A172 (cell line): ENCODE data around the gene PDE4A. TPM values are rescaled to one million over a fixed set of nuclear protein-coding genes. Genes with fewer than 3 reads are reported as not detected.
"Not testable (repeated sequence)": the region's sequence is repeated elsewhere in the genome, so short reads cannot be mapped to it uniquely, and the experiment has no call there.

Source experiments
- DNase-seq: peaks from one replicate; pipeline ENCODE4 v3.0.0-alpha.2; 2015; ENCODE audit warnings: low spot score
- total RNA-seq: library from RNA; depleted of rRNA; stranded (reverse); fragments of >200 nt; shearing (Covaris generic); gene quantifications from 2 replicates; pipeline ENCODE4 v1.2.3, GENCODE V29; 2014

The PDE4A gene
- total RNA-seq, 1 experiment from 2014 or later, result 1.3 TPM

DNA sequence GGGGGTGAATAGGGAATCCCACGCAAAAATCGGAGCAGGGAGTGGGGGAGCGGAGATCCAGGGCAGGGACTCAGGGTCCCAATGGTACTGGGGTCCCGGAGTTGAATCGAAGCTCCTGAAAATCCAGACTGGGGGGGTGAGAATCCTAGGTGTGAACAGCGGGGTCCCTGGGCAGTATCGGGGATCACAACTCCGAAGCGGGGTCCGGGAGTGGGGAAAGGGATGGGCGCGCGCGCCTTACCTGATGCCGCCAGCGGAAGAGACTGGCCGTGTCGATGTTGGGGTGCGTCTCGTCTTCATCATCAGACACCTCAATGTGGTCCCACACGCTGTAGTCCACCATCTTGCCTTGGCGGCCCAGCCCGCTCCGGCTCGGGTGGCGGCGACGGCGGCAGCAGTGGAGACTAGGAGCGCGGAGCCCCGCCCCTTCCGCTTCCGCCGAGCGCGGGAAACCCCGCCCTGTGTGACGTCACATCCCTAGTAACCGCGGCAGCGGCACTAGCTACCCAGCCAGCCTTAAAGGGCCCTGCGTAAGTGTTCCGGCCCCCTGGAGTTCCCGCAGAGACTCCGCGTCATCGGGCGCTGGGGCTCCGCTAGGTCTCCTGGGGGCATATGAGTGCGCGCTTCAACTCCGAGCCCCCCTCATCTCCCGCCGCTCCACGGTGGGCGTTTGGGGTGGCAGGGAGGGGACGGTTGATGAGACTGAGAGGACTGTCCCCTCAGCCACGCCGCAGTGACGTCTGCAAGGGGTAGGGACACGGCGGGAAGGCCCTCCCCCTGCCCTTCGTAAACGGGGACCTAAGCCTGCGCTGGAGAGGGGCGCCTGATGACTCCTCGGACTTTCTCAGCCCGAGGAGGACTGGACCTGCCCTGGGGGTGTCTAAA is 17.0 kb upstream of the PDE4A start, which contains the start of gene CDC37:
CDC37 (minus strand) TSS at position 406 of the 885 bp plus-strand sequence; CDS start at position 343, 63 bp downstream.
- peak; percentile 96 for DNase-seq

DNA sequence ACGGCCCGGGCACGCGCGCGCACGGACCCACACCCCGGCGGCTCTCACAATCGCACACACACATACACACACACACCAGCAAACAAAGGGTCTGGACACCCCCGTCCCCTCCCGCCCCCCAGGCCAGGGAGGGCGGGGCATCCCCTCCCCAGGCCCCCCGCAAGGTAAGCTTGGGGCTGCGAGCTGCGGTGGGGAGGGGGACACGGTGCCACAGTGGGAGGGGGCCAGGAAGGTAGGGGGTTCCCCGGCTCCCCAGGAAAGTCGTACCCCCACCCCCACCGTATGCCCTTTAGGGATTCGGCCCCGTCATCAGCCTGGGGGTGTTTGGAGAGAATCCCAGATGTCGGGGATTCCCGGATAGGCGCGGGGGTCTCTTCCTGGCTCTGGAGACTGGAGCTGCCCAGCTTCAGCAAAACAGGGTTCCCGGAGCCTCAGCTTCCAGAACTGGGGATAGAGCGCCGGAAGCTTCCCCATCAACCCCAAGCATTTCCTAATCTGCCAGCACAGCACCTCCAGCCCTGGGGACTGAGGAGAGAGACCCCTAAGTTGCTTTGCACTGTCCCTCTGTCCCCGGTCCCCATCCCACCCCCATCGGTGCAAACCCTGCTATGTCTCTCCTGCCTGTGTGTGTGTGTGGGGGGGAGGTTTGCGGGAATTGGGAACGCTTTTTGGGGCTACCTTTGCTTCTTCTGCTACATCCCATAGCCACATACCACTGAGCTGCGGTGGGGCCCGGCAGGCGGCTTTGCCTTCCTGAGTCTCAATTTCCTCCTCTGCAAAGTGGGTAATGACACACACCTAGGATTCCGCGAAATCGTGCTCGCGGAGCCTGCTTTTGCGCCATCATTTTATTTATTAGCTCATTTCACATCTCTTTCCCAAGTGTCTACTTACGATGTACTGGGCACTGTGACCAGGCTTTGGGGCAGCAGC is 15.2 kb upstream of the PDE4A start:
- DNase-seq, result no peak

DNA sequence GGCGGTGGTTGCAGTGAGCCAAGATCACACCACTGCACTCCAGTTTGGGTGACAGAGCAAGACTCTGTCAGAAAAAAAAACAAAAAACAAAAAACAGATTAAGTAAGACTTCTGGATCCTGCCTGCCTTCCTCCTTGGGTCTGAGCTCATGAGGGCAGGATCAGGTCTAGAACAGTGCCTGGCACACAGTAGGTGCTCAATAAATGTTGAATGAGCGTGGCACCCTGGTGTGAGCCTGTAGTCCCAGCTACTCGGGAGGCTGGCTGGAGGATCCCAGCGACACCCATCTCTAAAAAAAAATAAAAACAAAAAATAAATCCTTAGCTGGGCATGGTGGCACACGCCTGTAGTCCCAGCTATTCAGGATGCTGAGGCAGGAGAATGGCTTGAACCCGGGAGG is 14.1 kb upstream of the PDE4A start:
- DNase-seq, result no peak

DNA sequence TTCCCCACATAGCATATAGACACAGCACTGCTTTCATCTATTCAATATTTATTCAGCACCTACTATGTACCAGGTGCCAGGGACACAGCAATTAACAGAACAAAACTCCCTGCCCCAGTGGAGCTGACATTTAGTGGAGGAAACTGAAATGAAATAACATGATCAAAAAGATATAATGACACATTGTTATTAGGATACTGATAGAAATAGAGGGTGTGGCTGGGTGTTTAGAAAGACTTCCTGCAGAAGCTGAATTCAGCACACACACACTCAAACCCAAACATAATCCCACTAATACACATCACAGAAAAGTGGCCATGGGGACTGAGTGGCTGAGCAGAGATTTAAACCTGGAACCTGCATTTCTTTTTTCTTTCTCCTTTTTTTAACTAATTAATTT is 13.2 kb upstream of the PDE4A start:
- DNase-seq, result no peak

DNA sequence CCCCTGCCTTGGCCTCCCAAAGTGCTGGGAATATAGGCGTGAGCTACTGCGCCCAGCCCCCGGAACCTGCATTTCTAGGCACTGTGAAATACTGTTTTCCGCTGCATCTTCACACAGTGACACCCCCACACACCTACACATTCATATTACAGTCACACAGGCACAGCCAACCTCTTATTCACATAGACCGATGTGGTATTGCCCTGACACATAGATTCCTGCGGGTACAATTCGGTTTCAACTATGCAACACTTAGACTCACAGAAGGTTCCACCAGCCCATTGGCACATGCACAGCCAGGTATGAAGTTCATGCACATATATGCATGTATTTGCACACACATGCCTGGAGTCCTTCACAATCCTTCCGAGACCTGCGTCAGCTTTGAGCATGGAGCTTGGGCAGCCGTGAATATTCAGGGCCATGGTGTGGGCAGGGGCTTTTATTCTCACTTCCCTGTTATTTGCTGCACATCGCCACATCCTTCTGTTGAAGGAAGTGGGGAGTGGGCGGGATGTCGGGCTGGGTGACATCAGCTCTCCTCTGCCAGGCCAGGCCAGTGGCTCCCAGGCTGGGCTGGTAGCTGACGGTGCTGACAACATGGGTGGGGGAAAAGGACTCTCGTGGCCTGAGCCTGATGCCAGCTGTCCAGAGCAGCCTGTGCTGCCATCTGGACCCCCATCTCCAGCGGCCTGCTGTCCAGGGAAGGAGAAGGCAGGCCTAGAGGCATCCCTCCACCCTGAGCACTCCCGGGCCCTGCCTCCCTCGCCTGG is 11.6 kb upstream of the PDE4A start:
- DNase-seq, result no peak

DNA sequence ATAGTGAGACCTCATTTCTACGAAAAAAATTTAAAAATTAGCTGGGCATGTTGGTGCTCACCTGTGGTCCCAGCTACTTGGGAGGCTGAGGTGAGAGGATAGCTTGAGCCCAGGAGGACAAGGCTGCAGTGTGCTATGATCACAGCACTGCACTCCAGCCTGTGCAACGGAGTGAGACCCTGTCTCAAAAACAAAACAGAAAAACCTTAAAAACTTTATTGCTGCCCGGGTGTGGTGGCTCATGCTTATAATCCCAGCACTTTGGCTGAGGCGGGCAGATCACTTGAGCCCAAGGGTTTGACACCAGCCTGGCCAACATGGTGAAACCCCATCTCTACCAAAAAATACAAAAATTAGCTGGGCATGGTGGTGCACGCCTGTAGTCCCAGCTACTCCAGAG is 9.1 kb upstream of the PDE4A start:
- DNase-seq, result not testable (repeated sequence)

DNA sequence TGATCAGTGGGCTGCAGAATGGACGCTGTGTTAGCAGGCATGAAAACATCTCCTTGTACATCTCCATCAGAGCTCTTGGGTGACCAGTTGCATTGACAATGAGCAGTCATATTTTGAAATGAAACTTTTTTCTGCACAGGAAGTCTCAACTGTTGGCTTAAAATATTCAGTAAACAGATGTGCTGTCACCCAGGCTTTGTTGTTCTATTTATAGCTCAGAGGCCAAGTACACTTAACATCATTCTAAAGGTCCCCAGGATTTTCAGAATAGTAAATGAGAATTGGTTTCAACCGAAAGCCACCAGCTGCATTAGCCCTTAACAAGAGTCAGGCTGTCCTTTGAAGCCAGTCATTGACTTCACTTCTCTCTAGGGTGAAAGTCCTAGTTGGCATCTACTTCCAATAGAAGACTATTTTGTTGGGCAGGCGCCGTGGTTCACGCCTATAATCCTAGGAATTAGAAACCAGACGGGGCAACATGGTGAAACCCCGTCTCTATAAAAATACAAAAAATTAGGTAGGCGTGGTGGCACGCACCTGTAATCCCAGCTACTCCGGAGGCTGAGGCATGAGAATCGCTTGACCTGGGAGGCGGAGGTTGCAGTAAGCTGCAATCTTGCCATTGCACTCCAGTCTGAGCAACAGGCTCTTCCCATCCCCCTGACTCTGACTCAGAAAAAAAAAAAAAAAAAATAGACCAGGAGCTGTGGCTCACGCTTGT is 7.9 kb upstream of the PDE4A start:
- DNase-seq, result no peak

DNA sequence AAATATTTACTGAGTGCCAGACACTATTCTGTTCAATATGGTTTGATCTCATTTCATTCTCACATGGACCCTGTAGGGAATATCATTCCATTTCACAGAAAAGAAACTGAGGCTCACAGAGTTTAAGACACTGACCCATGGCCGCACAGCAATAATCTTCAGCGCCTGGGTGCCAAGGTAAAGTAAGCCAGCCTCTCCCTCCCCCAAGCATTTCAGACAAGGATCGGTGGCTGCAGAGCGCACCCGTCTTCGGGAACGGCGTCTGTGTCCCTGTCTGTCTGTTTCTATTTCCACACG is 4.3 kb upstream of the PDE4A start:
- no peak for DNase-seq

DNA sequence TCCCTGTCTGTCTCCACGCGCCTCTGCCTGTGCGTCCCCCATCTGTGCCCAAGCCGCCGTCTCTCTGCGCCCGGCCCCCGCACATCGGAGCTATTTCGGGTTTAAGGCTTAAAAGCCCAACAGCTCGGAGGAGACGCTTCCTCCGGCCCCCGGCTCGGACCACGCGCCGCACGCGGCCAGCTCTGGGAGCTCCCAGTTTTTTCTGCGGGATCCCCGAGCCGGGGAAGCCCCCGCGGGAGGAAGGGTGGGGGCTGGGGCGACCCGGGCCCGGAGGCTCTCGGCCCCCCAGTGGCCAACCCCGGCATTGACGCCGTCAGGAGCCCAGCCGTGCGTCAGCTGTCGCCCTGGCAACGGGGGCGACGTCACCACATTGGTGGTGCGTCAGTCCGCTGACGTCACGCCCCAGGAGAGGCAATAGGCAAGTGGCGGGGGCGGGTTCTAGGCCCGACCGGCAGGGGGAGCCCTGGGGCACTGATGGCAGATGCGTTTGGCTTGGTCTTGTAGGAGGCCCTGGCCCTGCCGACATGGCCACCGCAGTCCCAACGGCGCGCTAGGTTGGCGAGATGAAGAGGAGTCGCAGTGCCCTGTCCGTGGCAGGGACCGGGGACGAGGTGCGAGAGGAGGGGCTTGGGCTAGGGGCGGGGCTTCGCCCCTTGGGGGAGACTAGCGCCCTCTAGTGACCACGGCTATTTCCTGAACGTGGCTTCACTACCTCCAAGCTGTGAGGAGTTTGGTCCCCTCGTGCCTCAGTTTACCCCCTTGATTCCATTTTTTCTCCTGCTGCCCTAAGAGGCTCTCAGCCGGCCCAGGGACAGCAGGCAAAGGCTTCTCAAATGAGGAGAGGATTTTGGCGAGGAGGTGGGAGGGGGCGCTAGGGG is 3.7 kb upstream of the PDE4A start:
- DNase-seq, result peak; percentile 82

DNA sequence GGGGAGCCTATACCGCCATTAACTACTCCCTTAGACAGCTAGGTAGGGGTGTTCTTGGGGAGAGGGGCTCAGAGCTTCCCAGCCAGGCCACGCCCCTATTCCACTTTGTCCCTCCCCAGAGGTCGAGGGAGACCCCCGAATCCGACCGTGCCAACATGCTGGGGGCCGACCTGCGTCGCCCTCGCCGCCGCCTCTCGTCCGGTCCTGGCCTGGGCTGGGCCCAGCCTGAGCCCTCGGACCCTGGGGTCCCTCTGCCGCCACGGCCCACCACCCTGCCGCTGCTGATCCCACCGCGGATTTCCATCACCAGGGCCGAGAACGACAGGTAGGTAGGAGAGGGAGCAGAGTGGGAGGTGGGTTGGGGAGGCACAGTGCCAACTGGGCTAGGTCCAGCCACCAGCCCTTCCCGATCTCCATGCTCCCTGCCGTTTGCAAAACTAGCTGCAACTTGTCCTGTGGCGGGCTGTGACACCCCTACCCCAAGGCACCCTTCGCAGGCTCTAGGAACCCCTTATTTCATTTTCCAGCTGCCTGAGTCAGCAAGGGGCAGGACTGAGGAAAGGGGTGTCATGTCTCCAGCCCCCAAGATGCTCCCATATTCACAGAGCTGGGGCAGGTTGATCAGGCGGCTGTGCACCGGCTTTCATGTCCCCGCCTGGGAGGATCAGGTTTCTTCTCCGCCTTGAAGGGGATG is 2.6 kb upstream of the PDE4A start:
- DNase-seq, result no peak

DNA sequence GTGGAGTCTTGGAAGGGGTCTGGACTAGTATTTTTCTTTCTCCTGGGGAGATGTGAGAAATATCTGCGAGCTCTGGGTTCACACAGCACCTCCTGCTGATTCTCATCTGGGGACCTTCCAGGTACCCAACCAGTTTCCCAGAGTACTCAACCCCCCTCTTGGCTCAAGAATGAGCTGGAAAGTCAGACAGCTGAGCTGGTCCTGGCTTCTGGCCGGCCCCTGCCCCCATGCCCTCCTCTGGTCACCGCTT is 2.2 kb upstream of the PDE4A start:
- DNase-seq, result no peak

DNA sequence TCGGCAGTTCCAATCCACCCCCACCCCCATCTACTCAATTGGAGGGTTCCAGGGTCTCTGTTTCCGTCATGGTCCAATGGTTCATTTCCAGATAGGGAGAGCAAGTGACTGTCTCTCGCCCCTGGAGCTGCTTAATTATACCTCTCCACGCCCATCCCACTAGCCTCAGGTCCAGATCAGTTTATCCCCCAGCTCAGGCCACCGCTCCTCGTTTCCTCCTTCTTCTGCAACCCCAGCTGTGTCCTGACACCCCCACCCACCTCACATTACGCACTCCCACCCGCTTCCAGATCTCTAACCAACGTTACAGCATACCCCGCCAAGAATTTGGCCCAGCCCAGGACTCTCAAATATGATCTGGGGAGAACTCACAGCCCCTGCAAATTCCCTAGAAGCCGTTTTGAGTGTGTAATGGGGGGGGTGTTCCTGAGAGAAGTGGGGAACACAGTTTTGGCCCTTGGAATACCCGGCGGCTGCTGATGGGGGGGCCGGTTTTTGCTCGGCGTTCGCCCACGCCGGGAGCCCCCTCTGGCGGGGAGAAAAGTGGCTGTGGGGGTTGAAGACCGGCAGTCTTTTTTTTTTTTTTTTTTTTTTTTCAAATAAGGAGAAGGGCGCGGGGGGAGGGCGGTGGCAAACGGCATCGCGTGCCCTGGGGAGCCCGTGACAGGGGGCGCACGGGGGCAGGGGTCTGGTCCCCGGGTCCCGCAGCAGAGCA is 1.7 kb upstream of the PDE4A start:
- no peak for DNase-seq

DNA sequence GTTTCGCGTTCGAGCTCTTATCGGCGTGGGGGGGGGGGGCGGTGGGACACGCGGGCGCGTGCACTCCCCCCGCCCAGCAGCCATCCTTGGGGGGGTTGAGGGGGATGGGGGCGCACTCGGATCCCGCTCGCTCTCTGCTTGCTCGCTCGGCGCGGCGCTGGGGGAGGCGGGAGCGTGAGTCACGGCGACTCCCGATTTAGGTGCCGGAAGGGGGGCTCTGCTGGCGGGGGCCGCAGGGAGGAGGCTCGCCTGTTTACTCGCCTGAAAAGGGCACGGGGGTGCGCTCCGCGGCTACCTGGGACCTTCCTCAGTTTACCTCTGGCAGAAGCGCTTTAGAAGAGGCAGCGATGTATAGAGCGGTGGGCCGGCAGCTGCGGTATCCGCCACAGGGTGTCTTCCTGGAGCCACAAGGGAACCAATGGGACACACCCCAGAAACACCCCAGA is 1.1 kb upstream of the PDE4A start:
- DNase-seq, result no peak

DNA sequence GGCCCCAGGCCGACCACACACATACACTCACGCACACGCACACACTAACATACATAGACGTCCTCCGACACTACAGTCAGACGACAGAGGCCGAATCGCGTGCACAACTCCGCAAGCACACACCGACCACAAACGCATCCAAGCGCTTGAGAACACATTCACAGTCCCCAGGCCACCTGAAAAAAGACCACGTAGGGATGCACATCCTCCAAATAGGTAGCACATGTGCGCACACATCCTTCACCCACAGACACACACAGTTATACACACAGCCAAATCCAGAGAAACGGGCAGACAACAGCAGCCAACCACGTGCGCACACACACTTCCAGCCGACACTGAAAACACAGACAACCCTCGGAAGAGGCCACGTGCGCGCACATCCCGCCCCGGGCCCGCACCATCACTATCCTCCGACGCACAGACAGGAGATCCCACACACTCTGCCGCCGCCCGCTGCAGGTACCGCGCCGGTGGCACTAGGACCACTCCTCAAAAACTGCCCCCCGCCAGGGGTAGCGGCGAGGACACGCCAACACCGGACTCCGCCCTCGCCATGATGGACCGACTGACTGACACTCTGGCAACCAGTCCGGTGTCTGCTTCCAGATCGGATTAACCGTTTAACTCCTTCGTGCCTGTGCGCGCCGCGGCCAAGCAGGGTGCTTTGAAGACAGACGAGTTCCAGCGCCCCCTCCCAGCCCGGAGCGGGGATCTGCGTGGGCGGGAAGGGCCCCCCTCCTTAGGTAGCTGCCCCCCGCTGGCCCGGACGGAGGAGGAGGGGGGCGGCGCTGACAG is 493 bp upstream of the PDE4A start:
- peak; percentile 62 for DNase-seq

DNA sequence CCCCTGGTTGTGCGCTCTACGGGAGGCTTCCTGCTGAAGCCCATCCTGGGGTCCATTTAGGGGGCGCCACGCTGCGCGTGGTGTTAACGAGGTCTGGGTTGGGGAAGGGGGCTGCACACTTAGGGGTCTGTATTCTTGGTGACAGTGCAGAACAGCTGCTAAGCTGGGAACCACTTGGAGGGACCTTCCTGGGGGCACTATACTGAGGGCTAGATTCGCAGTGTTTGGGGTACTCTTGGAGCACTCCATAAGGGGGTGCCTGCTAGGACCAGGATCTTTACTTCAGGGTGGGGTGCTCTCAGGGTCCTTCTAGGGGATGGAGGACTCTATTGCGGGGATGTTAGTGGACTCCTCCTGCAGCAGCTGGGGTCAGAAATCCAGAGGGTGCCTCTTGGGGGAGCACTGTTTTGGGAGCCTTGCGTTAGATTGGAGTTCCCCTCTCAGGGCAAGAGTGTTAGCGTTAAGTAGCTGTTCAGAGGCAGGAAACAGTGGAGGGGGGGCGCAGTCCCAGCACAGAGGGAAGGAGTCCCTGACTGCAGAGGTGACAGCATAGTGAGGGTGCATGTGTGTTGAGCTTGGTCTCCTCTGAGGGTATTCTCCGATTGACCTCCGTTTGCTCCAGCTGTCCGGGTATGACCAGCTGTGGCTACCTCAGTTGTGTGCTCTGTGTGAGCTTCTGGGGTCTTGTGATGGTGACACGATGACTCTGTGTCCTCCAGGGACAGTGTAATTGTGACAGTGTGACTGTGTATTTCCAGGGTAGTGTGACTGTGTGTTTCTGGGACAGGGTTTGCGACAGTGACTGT is 1.1 kb downstream of the PDE4A start:
- no peak for DNase-seq

DNA sequence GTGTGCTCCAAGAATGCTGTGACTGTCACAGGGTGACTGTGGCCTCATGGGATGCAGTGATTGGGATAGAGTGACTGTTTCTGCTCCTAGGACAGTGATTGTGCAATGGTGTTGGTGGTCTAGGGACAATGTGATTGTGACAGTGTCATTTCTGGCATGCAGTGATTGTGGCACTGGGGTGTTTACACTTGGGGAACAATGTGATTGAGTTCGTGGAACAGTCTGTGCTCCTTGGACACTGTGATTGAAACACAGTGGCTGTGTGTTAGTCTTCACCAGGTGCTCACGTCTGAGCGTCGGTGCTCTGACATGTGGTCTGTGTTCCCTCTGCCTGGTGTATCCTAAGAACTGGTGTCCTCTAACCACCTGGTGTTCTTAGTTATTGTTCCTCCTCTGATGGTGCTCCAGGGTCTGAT is 1.7 kb downstream of the PDE4A start:
- no peak for DNase-seq

DNA sequence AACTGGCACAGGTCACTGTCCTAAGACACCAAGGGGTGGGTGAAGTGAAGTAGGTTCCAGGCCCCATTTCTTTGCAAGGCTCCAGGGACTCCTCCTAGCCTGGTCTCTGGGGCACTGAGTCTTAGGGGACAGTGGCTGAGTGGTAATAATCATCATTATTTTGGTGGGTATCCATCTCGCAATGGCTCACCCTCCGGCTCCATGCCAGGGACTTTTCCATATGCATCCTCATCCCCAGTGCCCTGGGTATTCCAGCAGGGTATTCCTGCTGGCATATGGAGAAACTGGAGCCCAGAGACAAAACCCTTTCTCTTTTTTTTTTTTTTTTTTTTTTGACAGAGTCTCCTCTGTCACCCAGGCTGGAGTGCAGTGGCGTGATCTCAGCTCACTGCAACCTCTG is 2.5 kb downstream of the PDE4A start:
- DNase-seq, result no peak
